CD14-positive monocyte (primary cell): ENCODE measurements around the gene GRIK4. TPM values are rescaled to one million over a fixed set of nuclear protein-coding genes. Genes with fewer than 3 reads are reported as not detected.

ENCODE experiments used
- DNase-seq, 3 donors: peaks; one replicate each; pipeline ENCODE4 v3.0.0-alpha.2; 2011 to 2022
- H2AFZ ChIP-seq: 2 replicates; pipeline ENCODE4 v1.6.0; 2012; ENCODE audit warnings: mild to moderate bottlenecking, low read depth, low read length, inconsistent platforms; ENCODE audit not compliant: insufficient read depth, poor library complexity, severe bottlenecking
- H3K27ac ChIP-seq, 2 donors: 1 replicate in 1 of 2; 2 replicates in 1 of 2; pipeline ENCODE4 v1.5.1; 2012 to 2013; ENCODE audit warnings: low read length in 2 of 2, control low read depth in 1 of 2, inconsistent platforms in 1 of 2, low read depth in 1 of 2, mild to moderate bottlenecking in 1 of 2
- H3K27me3 ChIP-seq, 2 donors: one replicate each; pipeline versions ENCODE4 v1.6.0 to v1.6.1; 2011 to 2013; ENCODE audit warnings: low read length in 2 of 2; ENCODE audit not compliant: control insufficient read depth in 2 of 2, insufficient read depth in 2 of 2
- H3K36me3 ChIP-seq, 2 donors: replicated peaks in 1 of 2; 1 replicate in 1 of 2; 2 replicates in 1 of 2; pipeline versions ENCODE4 v1.5.1 to v1.6.1; 2012 to 2013; ENCODE audit warnings: low read length in 2 of 2, control low read depth in 1 of 2, inconsistent platforms in 1 of 2, mild to moderate bottlenecking in 1 of 2; ENCODE audit not compliant: insufficient read depth in 2 of 2, control insufficient read depth in 1 of 2
- H3K4me1 ChIP-seq, 2 donors: 1 replicate in 1 of 2; 2 replicates in 1 of 2; pipeline versions ENCODE4 v1.5.1 to v1.6.1; 2012 to 2013; ENCODE audit warnings: low read length in 2 of 2, control low read depth in 1 of 2, inconsistent platforms in 1 of 2, mild to moderate bottlenecking in 1 of 2, moderate library complexity in 1 of 2; ENCODE audit not compliant: insufficient read depth in 2 of 2, control insufficient read depth in 1 of 2
- H3K4me2 ChIP-seq: replicated peaks from 2 replicates; pipeline ENCODE3; 2012; ENCODE audit warnings: low read length, moderate library complexity, mild to moderate bottlenecking; ENCODE audit not compliant: poor library complexity, severe bottlenecking; ENCODE audit errors: extremely low read depth
- H3K4me3 ChIP-seq, 3 experiments: fragments of 200-600 bp in 1 of 3; sonication (generic) in 1 of 3; replicated peaks in 1 of 3; 1 replicate in 2 of 3; 2 replicates in 1 of 3; pipeline ENCODE4 v1.5.1; 2011 to 2013; ENCODE audit warnings: low read length in 3 of 3, mild to moderate bottlenecking in 3 of 3, control low read depth in 2 of 3, low read depth in 2 of 3, inconsistent platforms in 1 of 3, moderate library complexity in 1 of 3
- H3K79me2 ChIP-seq: 2 replicates; pipeline ENCODE4 v1.6.0; 2012; ENCODE audit warnings: mild to moderate bottlenecking, control low read depth, inconsistent platforms, low read length, moderate library complexity; ENCODE audit not compliant: insufficient read depth
- H3K9ac ChIP-seq: 2 replicates; pipeline ENCODE4 v1.6.0; 2017; ENCODE audit warnings: low read length, mild to moderate bottlenecking; ENCODE audit not compliant: insufficient read depth, poor library complexity, severe bottlenecking
- H3K9me3 ChIP-seq, 2 donors: replicated peaks in 1 of 2; 1 replicate in 1 of 2; 2 replicates in 1 of 2; pipeline versions ENCODE4 v1.5.1 to v1.6.1; 2012 to 2013; ENCODE audit warnings: low read length in 2 of 2, control low read depth in 1 of 2; ENCODE audit not compliant: control insufficient read depth in 1 of 2, insufficient read depth in 1 of 2
- H4K20me1 ChIP-seq: 2 replicates; pipeline ENCODE4 v1.6.0; 2012; ENCODE audit warnings: mild to moderate bottlenecking, low read length, control low read depth, moderate library complexity; ENCODE audit not compliant: insufficient read depth
- H3K27ac Mint-ChIP-seq, 7 donors: one replicate each; pipeline ENCODE4 v1.8.0; 2020; ENCODE audit warnings: mild to moderate bottlenecking in 7 of 7, mixed read lengths in 7 of 7, moderate library complexity in 6 of 7, inconsistent platforms in 2 of 7
- H3K27me3 Mint-ChIP-seq, 3 donors: one replicate each; pipeline ENCODE4 v1.8.0; 2021 to 2022; ENCODE audit warnings: low read depth in 3 of 3, mild to moderate bottlenecking in 3 of 3, mixed read lengths in 3 of 3, moderate library complexity in 3 of 3, inconsistent platforms in 1 of 3
- H3K36me3 Mint-ChIP-seq, 2 donors: one replicate each; pipeline ENCODE4 v1.8.0; 2020; ENCODE audit warnings: mixed read lengths in 2 of 2, inconsistent platforms in 1 of 2, mild to moderate bottlenecking in 1 of 2
- H3K4me1 Mint-ChIP-seq: one replicate; pipeline ENCODE4 v1.8.0; 2020; ENCODE audit warnings: mild to moderate bottlenecking, mixed read lengths
- H3K4me3 Mint-ChIP-seq, 2 donors: one replicate each; pipeline ENCODE4 v1.8.0; 2020; ENCODE audit warnings: mild to moderate bottlenecking in 2 of 2, mixed read lengths in 2 of 2, moderate library complexity in 1 of 2
- H3K9me3 Mint-ChIP-seq, 7 donors: one replicate each; pipeline ENCODE4 v1.8.0; 2020 to 2022; ENCODE audit warnings: mixed read lengths in 7 of 7, mild to moderate bottlenecking in 6 of 7, moderate library complexity in 6 of 7, inconsistent platforms in 2 of 7
- WGBS: methylation state at CpG from one replicate; pipeline ENCODE4 v1.1.5; 2013; ENCODE audit warnings: missing lambda C conversion rate; ENCODE audit not compliant: insufficient coverage; 5-methylcytosine and 5-hydroxymethylcytosine counted together
- intact Hi-C, 2 donors: fragments of 100-400 bp; cut with micrococcal nuclease; formaldehyde crosslinking; loops; one replicate each; pipeline versions ENCODE4 v1.15.0 to v1.15.1; 2023
- polyA plus RNA-seq, 3 donors: library from polyadenylated mRNA; depleted of rRNA in 1 of 3; unstranded in 2 of 3; stranded (reverse) in 1 of 3; fragments of 300-500 nt in 2 of 3; fragments of >200 nt in 1 of 3; fragmentation: Illumina TruSeq in 2 of 3; gene quantifications; 1 replicate in 2 of 3; 2 replicates in 1 of 3; pipeline ENCODE4 v1.2.3, GENCODE V29; 2012 to 2021
- TF ChIP-seq, protein P1 (sequence below): fragments of 200-600 bp; IDR thresholded peaks from one replicate; pipeline ENCODE4 v1.8.0; 2022; ENCODE audit warnings: antibody characterized with exemption, mild to moderate bottlenecking

Gene GRIK4
- polyA plus RNA-seq, 3 donors: not detected

DNA sequence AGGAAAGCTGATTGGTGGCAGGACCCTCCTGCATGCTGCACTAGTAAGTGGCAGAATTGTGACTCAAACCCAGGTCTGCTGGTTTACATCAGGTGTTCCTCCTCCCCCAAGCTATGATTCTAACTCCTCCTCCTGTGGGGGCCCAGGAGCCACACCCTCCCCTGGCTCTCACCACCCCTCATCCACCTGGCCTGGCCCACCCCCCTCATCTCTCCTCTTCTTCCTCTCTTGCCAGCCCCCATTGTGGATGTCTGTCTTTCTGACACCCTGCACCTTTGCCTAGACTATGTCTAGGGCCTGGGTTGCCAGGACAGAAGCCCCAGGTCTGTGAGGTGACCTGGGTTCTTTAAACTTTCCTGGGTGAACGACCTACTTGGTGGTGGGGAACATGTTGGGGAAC lies 59.9 kb downstream of the GRIK4 start:
- Histone ChIP-seq H3K4me1 (no peaks in the 10 kb centered on the region), H3K27me3 (peaks cover 0 to under 1% of the 10 kb centered on the region in 2 donors), H3K9me3 (no peaks in the 10 kb centered on the region), H4K20me1 (no peaks in the 10 kb centered on the region), H3K36me3 (no peaks in the 10 kb centered on the region), H3K27ac (no peak overlapping the region), H3K79me2 (no peaks in the 10 kb centered on the region), H3K4me2 (no peak overlapping the region), H3K4me3 (no peak overlapping the region), H3K9ac (no peak overlapping the region), H2AFZ (no peak overlapping the region)
- no peaks in the 10 kb centered on the region for H3K36me3 Mint-ChIP-seq
- WGBS: 33% methylated on average over 1 of the region's 1 CpG
- intact Hi-C loops: no loop called here
- H3K4me1 Mint-ChIP-seq: no peaks in the 10 kb centered on the region
- peaks cover 0 to 2% (median 0%) of the 10 kb centered on the region in 7 donors for H3K9me3 Mint-ChIP-seq
- no peak overlapping the region for H3K4me3 Mint-ChIP-seq
- DNase-seq: no peak
- TF ChIP-seq, protein P1, sequence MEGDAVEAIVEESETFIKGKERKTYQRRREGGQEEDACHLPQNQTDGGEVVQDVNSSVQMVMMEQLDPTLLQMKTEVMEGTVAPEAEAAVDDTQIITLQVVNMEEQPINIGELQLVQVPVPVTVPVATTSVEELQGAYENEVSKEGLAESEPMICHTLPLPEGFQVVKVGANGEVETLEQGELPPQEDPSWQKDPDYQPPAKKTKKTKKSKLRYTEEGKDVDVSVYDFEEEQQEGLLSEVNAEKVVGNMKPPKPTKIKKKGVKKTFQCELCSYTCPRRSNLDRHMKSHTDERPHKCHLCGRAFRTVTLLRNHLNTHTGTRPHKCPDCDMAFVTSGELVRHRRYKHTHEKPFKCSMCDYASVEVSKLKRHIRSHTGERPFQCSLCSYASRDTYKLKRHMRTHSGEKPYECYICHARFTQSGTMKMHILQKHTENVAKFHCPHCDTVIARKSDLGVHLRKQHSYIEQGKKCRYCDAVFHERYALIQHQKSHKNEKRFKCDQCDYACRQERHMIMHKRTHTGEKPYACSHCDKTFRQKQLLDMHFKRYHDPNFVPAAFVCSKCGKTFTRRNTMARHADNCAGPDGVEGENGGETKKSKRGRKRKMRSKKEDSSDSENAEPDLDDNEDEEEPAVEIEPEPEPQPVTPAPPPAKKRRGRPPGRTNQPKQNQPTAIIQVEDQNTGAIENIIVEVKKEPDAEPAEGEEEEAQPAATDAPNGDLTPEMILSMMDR: no peak
- H3K27me3 Mint-ChIP-seq: peaks cover 6 to 20% (median 12%) of the 10 kb centered on the region in 3 donors
- no peak overlapping the region for H3K27ac Mint-ChIP-seq

DNA sequence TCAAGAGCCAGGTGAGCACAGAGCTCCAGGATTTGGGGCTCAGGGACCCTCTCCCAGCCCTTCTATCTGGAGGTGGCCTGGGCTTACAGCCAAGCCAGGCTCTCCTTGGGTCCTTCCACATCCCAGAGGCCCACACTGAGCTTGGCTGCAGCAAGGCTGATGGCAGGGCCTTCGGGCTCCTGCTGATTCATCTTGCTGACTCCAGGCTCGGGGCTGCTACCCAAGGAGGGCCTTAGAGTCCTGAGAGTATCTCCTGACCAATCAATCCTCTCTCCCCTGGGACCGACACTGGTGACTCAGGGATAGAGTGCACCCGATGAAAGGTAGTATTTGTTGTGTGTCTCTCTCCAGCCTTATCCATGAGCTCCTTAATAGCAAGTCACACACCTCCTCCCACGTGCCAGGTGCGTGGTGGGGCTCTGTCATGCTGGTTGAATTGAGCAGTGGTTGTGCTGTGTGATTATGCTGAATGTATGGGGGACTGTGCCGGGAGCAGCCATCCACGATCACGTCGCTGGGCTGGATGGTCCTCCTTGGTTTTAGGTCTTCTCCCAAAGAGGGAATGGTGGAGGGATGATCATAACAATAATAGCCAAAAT lies 62.3 kb downstream of the GRIK4 start:
- H3K36me3 ChIP-seq: no peaks in the 10 kb centered on the region
- H2AFZ ChIP-seq: no peak overlapping the region
- DNase-seq: no peak
- no peaks in the 10 kb centered on the region for H3K4me1 ChIP-seq
- no peaks in the 10 kb centered on the region for H3K4me1 Mint-ChIP-seq
- H3K27ac ChIP-seq: no peak overlapping the region
- no peaks in the 10 kb centered on the region for H3K9me3 ChIP-seq
- H3K9ac ChIP-seq: no peak overlapping the region
- no peaks in the 10 kb centered on the region for H4K20me1 ChIP-seq
- H3K27me3 ChIP-seq: no peaks in the 10 kb centered on the region
- H3K79me2 ChIP-seq: no peaks in the 10 kb centered on the region
- 100% methylated on average over 1 of the region's 10 CpGs for WGBS
- intact Hi-C loops: no loop called here
- H3K36me3 Mint-ChIP-seq: no peaks in the 10 kb centered on the region
- peaks cover 6 to 12% (median 6%) of the 10 kb centered on the region in 3 donors for H3K27me3 Mint-ChIP-seq
- peaks cover 0 to 2% (median 0%) of the 10 kb centered on the region in 7 donors for H3K9me3 Mint-ChIP-seq
- no peak overlapping the region for H3K27ac Mint-ChIP-seq
- TF ChIP-seq, protein P1: no peak
- H3K4me3 Mint-ChIP-seq: no peak overlapping the region
- H3K4me3 ChIP-seq: no peak overlapping the region
- H3K4me2 ChIP-seq: no peak overlapping the region
